ENCODE measurements around the gene SLC9A8.

SLC9A8 gene

GRCh38 chr20:49843139-49843538 lies 30.5 kb downstream of the SLC9A8 start:
- H3K4me3 ChIP-seq (ENCODE audit: low read depth, low read length), result no peak overlapping the region
- no peak for DNase-seq (ENCODE audit: low read depth)
- TF ChIP-seq CTCF (IDR thresholded peaks at IDR 0.05; ENCODE audit: control insufficient read depth, extremely low read depth, insufficient read depth), result no peak

DNA sequence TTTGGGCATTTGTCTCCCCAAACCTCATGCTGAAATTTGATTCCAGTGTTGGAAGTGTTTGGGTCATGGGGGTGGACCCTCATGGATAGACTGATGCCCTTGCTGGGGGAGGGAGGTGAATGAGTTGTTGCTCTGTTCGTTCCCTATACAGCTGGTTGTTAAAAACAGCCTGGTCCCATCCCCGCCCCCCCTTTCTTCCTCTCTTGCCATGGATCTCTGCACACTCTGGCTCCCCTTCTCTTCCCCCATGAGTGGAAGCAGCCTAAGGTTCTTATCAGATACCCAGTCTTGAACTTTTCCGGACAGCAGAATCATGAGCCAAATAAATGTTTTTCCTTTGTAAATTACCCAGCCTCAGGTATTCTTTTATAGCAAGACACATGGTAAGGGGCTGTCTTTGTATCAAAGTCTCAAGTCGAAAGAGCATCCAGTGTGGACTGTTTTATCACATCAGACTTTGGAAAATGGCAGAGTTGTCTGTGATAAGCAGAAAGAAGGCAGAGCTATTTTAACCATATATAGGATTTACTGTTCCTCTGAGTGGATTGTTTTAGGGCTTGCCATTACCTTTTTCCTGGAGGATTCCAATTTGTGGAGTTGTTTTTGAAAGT lies 31.2 kb downstream of the SLC9A8 start:
- no peak for DNase-seq (ENCODE audit: low read depth)
- H3K4me3 ChIP-seq (ENCODE audit: low read depth, low read length), result no peak overlapping the region
- TF ChIP-seq CTCF (IDR thresholded peaks at IDR 0.05; ENCODE audit: control insufficient read depth, extremely low read depth, insufficient read depth), result no peak

- no peak overlapping the region for H3K4me3 ChIP-seq (ENCODE audit: low read depth, low read length)
- no peak for DNase-seq (ENCODE audit: low read depth)
- no peak for TF ChIP-seq CTCF (IDR thresholded peaks at IDR 0.05; ENCODE audit: control insufficient read depth, extremely low read depth, insufficient read depth)
Measured at GRCh38 chr20:49845060-49845459, 32.4 kb downstream of the SLC9A8 start.

DNA sequence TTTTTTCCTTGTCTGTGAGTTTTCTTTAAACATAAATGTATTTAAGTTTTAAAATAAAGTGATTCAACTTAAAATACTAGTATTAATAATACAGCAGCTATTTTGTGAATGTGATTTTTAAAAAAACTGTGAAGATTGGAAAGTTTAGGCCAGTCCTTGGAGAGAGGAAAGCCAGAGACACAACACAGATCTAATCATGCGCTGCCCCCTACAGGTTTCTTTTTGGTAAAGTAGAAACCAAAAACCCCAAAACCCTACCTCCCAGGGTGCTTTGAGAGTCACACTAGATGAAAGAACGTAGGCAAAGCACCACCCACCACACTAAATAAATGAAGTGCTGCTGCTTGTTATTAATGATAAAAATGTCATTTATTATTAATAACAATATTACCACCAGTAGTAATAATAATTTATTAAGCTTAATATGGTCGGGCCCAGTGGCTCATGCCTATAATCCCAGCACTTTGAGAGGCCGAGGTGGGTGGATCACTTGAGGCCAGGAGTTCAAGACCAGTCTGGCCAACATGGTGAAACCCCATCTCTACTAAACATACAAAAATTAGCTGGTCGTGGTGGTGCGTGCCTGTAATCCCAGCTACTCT lies 33.7 kb downstream of the SLC9A8 start:
- DNase-seq (ENCODE audit: low read depth), result no peak
- H3K4me3 ChIP-seq (ENCODE audit: low read depth, low read length), result no peak overlapping the region
- peak; percentile 48 for TF ChIP-seq CTCF (IDR thresholded peaks at IDR 0.05; ENCODE audit: control insufficient read depth, extremely low read depth, insufficient read depth)

DNA sequence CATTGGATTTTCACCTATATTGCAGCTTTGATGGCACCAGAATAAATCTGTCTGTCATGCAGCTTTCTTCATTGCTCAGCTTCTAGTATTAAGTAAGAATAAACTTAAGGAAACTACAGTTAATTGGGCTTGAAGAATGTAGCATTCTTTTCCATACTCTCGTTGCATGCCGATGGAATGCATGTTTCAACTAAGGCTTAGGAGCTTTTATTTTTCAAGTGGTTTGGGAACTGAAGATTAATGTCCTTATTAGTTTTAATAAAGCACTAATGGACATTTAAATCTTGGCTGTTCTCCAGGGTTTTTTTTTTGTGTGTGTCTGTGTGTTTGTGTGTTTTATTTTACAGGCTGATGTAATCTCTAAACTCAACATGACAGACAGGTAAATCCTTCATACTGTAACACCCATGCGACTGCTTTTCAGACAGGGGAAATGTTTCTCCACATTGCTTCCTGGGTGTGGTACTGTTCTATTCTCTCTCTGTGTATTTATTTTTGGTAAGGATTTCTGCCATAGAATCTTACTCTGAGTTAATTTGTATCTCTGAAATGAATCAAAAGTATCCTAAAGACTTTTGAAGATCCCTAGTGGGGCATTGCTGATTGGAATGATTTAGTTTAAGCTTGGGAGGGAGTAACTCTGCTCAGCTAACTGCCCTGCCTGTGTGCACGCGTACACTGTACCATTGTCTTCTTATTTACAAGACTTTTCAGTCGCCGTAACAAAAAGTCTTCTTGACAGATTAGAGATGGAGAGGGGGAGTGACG lies 38.0 kb downstream of the SLC9A8 start:
- DNase-seq (ENCODE audit: low read depth), result peak; percentile 88
- H3K4me3 ChIP-seq (ENCODE audit: low read depth, low read length), result no peak overlapping the region

GRCh38 chr20:49851231-49851705 lies 38.6 kb downstream of the SLC9A8 start:
- no peak for TF ChIP-seq CTCF (IDR thresholded peaks at IDR 0.05; ENCODE audit: control insufficient read depth, extremely low read depth, insufficient read depth)
- no peak for DNase-seq (ENCODE audit: low read depth)
- H3K4me3 ChIP-seq (ENCODE audit: low read depth, low read length), result no peak overlapping the region

More for the DNA sequence above, 38.0 kb downstream of the SLC9A8 start:
- TF ChIP-seq CTCF (IDR thresholded peaks at IDR 0.05; ENCODE audit: control insufficient read depth, extremely low read depth, insufficient read depth), result no peak

Data from LNCaP clone FGC (cell line).